ENCODE data around the gene NAV1.

DNA sequence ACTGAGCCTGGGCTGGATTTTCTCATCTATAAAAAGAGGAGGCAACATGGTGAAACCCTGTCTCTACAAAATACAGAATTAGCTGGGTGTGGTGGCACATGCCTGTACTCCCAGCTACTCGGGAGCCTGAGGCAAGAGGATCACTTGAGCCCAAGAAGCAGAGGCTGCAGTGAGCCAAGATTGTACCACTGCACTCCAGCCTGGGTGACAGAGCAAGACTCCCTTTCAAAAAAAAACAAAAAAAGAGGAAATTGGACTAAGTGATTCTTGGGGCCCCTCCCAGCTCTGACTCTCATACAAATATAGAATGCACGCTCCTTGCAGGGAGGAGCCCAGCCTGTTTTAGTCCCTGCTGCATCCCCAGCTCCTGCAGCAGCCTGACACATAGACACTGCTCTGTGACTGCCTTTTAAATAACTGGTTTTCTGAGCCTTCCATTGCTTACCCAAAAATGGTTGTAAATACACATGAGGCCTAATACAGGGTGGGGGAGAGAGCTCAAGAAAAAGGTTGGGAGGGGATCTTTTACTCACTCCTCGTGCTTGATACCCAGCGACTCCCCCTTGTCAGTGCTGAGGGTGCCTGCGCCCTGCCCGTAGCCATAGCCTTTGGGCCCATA is 49.2 kb upstream of the NAV1 start:
- TF ChIP-seq EZH2 (IDR thresholded peaks at IDR 0.05; ENCODE audit: insufficient read depth, poor library complexity, severe bottlenecking) (no peak), EZH2phosphoT487 (IDR thresholded peaks at IDR 0.05; ENCODE audit: insufficient read depth, low read depth) (no peak)
